ENCODE results near the gene PRR12.

Gene PRR12

GRCh38 chr19:49641688-49642491 is 50.9 kb downstream of the PRR12 start, which contains the start of gene SCAF1:
TSS of gene SCAF1 (plus strand) at chr19:49642209. CDS start at chr19:49645027, 2,818 bp downstream.
- DNase-seq (ENCODE audit: low read depth, low spot score): peak; percentile 97
- H3K27ac ChIP-seq: peak within 1 kb of the TSS; percentile 100

GRCh38 chr19:49642492-49643035 is 51.6 kb downstream of the PRR12 start:
- peak overlapping the region; percentile 100 for H3K27ac ChIP-seq
- no peak for DNase-seq (ENCODE audit: low read depth, low spot score)

GRCh38 chr19:49643466-49643865 is 52.5 kb downstream of the PRR12 start:
- no peak for DNase-seq (ENCODE audit: low read depth, low spot score)
- H3K27ac ChIP-seq: peak overlapping the region; percentile 100

DNA sequence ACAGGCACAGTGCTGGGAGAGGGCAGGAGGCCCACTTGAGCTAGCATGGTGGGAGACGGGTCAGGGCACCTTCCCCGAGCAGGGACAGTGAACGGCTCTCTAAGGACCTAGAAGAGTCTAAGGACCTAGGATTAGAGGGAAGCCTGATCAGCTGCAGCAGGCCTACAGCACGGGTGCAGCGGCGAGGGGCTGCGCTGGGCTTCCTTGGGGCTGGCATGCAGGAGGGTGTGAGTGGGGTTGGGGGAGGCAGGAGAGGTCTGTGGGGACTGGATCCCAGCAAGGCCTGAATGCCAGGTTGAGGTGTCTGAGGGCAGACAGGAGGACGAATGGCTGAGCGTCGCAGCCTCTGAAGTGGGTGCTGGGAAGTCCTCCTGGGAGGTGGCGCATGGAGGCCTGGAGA is 54.6 kb downstream of the PRR12 start:
- no peak for DNase-seq (ENCODE audit: low read depth, low spot score)
- H3K27ac ChIP-seq: no peak overlapping the region

DNA sequence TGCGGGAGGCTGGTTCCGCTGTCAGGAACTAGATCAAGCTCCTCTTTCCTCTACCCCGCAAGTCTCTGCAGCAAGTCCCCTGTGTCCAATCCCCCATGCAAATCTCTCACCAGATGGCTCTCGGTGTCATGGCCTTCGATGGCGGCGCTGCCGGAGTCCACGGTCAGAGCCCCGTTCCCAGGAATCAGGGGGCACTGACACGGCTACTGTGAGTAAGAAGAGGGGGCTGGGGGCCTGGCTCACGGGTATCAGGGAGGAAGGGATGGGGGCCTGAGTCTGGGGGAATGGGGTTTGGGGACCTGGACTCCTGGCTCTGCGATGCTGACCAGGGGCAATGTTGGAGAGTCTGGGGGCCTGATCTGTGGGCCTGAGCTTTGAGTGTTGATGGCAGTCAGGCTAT is 55.0 kb downstream of the PRR12 start:
- no peak for DNase-seq (ENCODE audit: low read depth, low spot score)
- no peak overlapping the region for H3K27ac ChIP-seq

DNA sequence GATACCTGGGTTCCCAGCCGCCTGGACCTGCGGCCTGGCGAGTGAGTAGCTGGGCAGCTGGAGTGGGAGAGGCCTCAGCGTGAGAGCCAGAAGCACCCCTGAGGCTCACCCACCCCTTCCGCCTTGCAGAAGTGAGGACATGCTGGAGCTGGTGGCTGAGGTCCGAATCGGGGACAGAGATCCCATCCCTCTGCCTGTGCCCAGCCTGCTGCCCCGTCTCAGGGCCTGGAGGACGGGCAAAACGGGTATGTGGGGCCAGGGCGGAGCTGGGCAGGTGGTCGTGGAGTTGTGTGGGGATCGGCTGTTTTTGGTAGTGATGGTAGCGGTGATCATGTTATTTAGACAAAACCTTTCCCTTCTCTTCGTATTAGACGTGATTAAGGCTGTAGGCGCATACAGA is 55.6 kb downstream of the PRR12 start:
- H3K27ac ChIP-seq: no peak overlapping the region
- no peak for DNase-seq (ENCODE audit: low read depth, low spot score)

GRCh38 chr19:49651029-49651819 is 60.2 kb downstream of the PRR12 start:
- H3K27ac ChIP-seq: no peak overlapping the region

DNA sequence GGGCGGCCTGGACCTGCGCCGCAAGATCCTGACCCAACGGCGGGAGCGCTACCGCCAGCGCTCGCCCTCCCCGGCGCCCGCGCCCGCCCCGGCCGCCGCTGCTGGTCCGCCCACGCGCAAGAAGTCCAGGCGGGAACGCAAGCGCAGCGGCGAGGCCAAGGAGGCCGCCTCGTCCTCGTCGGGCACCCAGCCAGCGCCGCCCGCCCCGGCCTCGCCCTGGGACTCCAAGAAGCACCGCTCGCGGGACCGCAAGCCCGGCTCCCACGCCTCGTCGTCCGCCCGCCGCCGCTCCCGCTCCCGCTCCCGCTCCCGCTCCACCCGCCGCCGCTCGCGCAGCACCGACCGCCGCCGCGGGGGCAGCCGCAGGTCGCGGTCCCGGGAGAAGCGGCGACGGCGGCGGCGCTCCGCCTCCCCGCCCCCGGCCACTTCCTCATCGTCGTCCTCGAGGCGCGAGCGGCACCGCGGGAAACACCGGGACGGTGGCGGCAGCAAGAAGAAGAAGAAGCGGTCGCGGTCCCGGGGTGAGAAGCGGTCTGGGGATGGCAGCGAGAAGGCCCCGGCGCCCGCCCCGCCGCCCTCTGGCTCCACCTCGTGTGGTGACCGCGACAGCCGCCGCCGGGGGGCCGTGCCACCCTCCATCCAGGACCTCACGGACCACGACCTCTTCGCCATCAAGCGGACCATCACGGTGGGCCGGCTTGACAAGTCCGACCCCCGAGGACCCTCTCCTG is 61.0 kb downstream of the PRR12 start:
- H3K27ac ChIP-seq: no peak overlapping the region
- DNase-seq (ENCODE audit: low read depth, low spot score): no peak

More at GRCh38 chr19:49651029-49651819, 60.2 kb downstream of the PRR12 start:
- no peak for DNase-seq (ENCODE audit: low read depth, low spot score)

DNA sequence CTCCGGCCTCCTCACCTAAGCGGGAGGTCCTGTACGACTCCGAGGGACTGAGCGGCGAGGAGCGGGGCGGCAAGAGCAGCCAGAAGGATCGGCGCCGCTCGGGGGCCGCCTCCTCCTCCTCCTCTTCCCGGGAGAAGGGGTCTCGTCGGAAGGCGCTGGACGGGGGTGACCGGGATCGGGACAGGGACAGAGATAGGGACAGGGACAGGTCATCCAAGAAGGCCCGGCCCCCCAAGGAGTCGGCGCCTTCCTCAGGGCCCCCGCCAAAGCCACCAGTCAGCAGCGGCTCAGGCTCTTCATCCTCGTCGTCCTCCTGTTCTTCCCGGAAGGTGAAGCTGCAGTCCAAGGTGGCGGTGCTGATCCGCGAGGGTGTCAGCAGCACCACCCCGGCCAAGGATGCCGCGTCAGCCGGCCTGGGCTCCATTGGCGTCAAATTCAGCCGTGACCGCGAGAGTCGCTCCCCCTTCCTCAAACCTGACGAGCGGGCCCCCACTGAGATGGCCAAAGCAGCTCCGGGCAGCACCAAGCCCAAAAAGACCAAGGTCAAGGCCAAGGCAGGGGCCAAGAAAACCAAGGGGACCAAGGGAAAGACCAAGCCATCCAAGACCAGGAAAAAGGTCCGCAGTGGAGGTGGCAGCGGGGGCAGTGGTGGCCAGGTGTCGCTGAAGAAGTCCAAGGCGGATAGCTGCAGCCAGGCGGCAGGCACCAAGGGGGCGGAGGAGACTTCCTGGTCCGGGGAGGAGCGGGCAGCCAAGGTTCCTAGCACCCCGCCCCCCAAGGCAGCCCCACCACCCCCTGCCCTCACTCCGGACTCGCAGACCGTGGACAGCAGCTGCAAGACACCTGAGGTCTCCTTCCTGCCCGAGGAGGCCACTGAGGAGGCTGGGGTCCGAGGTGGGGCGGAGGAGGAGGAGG is 61.8 kb downstream of the PRR12 start:
- H3K27ac ChIP-seq: no peak overlapping the region

DNA sequence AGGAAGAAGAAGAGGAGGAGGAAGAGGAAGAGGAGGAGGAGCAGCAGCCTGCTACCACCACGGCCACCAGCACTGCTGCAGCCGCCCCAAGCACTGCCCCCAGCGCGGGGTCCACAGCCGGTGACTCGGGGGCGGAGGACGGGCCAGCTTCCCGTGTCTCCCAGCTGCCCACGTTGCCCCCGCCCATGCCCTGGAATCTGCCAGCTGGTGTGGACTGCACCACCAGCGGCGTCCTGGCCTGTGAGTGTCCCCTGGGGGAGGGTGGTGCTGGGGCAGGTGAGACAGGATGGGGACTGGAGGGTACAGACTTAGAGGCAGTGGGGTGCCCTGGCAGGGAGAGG is 62.5 kb downstream of the PRR12 start:
- DNase-seq (ENCODE audit: low read depth, low spot score): no peak
- H3K27ac ChIP-seq: no peak overlapping the region

More for the DNA sequence above, 61.8 kb downstream of the PRR12 start:
- DNase-seq (ENCODE audit: low read depth, low spot score): no peak

- H3K27ac ChIP-seq: no peak overlapping the region
- no peak for DNase-seq (ENCODE audit: low read depth, low spot score)
These were observed 63.6 kb downstream of the PRR12 start for GRCh38 chr19:49654581-49654980.

DNA sequence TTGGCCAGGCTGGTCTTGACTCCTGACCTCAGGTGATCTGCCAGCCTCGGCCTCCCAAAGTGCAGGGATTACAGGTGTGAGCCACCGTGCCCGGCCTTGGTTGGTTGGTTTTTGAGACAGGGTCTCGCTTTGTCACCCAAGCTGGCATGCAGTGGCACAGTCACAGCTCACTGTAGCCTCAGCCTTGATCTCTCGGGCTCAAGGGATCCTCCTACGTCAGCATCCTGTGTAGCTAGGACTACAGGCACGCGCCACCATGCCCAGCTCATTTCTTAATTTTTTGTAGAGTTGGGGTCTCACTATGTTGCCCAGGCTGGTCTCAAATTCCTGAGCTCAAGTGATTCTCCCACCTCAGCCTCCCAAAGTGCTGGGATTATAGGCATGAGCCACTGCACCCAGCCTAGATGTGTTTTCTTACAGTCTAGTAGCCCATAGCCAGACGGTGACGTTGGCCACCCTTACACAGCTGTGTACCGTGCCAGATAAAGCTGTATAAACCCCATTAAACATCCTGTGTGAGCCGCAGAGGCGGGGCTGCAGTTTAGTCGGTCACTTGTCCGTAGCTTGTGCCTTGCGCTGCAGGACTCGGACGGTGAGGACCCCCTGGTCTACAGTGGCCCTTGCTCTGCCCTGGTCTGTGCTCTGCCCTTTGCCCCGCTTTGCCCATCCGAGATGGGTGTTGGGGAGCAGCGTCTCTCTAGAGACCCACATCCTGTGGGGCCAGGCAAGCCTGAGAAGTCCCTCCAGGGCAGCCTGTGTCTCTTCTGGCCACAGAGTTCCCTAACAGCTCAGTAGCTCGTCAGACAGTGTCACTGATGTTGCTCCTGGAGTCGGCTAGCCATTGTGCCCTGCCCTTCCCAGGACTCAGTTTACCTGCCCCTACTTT is 64.8 kb downstream of the PRR12 start:
- no peak overlapping the region for H3K27ac ChIP-seq

GRCh38 chr19:49656456-49657109 is 65.6 kb downstream of the PRR12 start:
- no peak for DNase-seq (ENCODE audit: low read depth, low spot score)
- no peak overlapping the region for H3K27ac ChIP-seq

More for the DNA sequence above, 64.8 kb downstream of the PRR12 start:
- no peak for DNase-seq (ENCODE audit: low read depth, low spot score)

- no peak for DNase-seq (ENCODE audit: low read depth, low spot score)
- no peak overlapping the region for H3K27ac ChIP-seq
These were observed 66.6 kb downstream of the PRR12 start for GRCh38 chr19:49657493-49658138.

DNA sequence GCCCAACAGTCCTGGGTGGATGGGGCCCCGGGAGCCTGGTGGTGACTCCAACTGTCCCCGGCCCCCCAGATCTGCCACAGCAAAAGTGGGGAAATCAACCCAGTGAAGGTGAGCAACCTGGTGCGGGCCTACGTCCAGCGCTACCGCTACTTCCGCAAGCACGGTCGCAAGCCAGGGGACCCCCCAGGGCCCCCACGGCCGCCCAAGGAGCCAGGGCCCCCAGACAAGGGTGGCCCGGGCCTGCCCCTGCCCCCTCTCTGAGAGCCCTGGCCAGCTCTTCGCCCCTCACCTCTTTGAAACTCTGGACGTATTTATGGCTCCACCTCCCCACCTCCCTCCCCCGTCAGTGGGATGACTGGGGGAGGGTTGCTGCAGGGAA is 67.1 kb downstream of the PRR12 start:
- no peak overlapping the region for H3K27ac ChIP-seq
- DNase-seq (ENCODE audit: low read depth, low spot score): no peak

GRCh38 chr19:49658566-49659442 is 67.8 kb downstream of the PRR12 start:
- no peak overlapping the region for H3K27ac ChIP-seq
- no peak for DNase-seq (ENCODE audit: low read depth, low spot score)

Data from epithelial cell of prostate (primary cell).